GM19193 (cell line): Measurements from ENCODE around the gene SLC6A13.

Experiments
- POLR2A ChIP-seq: IDR thresholded peaks from 4 replicates; pipeline ENCODE4 v1.6.1; 2011; ENCODE audit not compliant: insufficient read depth, insufficient read length; ENCODE audit errors: extremely low read depth

SLC6A13 gene

GRCh38 chr12:186006-186625 is 76.5 kb downstream of the SLC6A13 start:
- no peak for TF ChIP-seq POLR2A

DNA sequence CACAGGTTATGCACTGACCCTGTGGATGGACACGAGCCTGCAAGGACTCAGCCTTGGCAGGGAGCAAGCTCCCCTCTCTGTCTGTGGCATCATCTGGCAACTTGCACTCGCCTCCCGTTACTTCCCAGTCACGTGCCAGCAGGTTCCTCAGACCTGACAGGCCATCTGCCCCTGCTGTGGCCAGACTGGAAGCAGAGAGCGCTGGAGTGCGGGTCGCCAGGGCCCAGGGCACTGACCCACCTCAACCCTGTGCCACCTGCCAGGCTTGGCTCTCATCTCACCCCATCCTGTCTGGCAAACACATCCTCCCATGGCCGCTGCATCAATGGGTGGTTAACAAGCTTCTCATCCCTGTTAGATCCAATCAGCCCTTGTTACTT is 77.1 kb downstream of the SLC6A13 start:
- no peak for TF ChIP-seq POLR2A

GRCh38 chr12:184811-185575 is 77.6 kb downstream of the SLC6A13 start:
- no peak for TF ChIP-seq POLR2A

DNA sequence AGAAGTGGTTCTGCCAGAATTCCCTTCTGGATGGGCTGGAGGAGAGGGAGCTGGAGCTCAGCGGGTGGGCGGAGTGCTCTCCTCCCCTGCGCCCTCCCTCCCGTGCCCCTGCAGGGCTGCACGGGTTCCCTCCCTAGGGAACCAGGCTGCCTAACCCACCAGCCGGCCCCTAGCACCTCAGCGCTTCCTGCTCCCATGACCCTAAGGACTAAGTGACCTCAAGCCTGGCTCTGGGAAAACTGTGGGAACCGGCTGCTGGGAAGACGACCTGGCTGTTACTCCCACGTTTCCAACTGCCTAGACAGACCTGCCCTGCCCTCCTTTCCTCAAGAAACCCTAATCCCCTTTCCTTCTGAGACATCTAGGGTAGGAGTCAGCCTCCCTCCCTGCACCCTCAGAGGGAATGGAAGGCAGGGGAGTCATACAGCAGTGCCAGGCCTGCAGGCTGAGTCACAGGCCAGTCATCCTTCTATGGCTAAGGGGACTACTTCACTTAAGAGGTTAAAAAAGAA is 80.2 kb downstream of the SLC6A13 start:
- TF ChIP-seq POLR2A = no peak

DNA sequence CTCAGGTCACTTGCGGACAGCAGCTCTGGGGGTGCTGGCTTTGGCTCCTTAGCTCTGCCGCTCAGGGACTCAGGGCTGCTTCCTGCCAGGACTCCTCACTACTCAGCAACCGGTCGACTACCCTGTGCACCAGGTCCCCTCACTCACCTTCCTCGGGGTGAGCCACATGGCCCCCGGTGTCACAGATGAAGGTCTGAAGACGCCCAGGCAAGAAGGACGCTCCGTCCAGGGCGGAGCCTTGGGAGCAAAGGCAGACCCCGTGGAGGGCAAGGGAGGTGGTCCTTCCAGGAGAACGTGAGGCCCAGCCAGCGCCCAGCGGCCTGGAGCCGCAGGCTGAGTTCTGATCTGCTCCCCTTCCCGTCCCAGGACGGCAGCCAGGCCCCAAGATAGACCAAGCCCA is 80.7 kb downstream of the SLC6A13 start:
- no peak for TF ChIP-seq POLR2A

DNA sequence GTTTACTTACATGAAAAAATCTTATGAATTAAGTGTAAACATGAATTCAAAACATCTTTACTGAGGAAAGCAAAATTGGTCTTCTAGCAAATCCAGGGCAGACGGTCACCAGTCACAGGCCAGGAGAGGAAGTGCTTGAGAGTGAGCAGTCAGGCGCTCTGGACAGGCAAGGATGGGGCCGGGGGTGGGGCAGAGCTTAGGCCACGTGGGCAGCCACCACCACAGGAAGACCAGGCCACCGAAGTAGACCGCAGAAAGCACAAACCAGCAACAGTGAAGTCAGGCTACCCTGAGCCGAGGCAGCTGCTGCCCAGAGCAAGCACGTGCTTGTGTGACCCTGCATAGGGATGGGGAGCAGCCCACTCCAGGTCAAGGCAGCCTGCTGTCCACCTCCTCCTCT is 82.2 kb downstream of the SLC6A13 start:
- TF ChIP-seq POLR2A = no peak

GRCh38 chr12:179885-180284 is 82.8 kb downstream of the SLC6A13 start:
- TF ChIP-seq POLR2A = no peak

DNA sequence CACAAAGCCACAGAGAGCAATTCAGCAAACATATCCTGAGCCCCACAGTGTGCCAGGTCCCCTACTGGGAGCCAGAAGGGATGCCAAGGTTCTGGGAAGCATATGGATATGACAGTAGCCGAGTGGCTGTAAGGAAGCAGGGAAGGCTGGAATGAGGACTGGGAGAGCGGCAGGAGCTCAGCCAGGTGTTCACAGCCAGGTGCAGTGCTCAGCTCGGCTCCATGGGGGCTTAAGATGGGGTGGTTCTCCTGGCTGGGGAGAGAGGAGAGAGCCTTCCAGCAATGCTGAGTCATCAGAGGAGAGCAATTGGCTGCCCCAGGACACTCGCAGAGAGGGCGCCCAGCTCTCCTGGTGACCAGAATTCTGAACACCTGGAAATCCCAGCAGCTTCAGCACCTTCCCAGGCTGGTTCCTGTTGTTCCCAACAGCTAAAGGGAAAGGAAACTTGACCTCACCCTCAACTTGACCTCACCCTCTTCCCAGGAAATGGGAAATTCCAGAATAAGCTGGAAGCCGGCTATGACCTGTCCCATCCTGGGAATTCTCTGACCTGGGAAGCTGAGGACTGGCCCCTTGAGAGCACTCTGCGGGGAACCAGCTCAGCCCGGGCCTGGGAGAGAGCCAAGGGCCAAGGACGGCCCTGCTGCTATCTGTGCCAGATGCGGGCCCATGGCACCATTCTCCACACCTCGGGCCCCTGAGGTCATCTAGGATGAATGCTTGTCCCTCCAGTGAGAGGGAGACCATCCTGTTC is 83.3 kb downstream of the SLC6A13 start:
- TF ChIP-seq POLR2A = no peak

- TF ChIP-seq POLR2A = no peak
Measured at GRCh38 chr12:178829-179109, 83.9 kb downstream of the SLC6A13 start.

- no peak for TF ChIP-seq POLR2A
Measured at GRCh38 chr12:177980-178828, 84.4 kb downstream of the SLC6A13 start.

DNA sequence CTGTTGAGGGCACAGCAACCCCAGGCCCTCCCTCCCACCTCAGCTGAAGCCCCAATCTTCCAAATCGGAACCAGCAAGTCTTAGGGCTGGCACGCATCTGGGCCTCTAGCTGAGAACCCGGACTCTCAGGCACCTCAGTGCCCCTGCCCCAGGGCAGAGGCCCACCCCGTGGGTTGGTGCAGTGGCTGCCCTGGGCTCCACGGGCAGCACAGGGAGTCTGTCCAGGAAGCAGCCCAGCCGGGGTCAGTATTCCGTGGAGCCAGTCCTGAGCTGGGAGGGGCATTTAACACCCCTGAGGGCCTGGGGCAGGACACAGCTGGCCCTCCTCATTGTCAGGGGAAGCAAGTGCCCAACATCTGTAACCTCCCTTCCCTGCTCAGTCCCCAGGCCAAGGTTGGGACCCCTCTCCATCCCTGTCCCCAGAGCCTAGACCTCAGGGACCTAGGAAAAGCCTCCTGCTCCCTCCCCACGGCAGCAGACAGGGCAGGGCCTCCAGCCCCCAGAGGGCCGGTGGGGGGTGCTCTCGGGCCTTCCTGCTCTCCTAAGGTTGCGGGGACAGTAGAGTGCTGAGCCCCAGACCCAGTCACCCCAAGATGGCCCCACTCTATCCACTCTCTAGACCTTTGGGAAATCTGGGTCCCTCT is 85.2 kb downstream of the SLC6A13 start:
- no peak for TF ChIP-seq POLR2A

- TF ChIP-seq POLR2A = no peak
Measured at GRCh38 chr12:176321-177181, 86.1 kb downstream of the SLC6A13 start.

DNA sequence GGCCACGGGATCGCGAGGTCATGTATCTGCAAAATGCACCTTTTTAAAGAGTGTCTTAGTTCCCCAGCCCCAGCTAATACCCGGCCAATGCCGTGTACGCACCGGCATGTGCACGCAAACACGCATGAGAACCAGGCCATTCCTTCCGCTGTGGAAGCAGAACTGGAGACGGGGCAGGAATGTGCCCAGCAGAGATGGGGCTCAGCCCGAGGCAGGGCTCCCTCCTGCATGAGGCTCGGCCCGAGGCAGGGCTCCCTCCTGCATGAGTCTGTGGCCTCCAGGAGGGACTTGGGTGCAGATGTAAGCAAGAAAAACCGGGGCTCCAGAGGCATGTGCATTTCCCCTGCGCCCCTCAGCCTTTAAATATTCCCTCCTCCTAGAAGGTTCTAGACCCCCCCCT is 86.9 kb downstream of the SLC6A13 start:
- no peak for TF ChIP-seq POLR2A
